ENCODE results near the gene CNTNAP2. TPM values are rescaled to one million over a fixed set of nuclear protein-coding genes. Genes with fewer than 3 reads are reported as not detected.

The CNTNAP2 gene
- total RNA-seq, 1 experiment from 2014 or later, result 64.5 TPM

DNA sequence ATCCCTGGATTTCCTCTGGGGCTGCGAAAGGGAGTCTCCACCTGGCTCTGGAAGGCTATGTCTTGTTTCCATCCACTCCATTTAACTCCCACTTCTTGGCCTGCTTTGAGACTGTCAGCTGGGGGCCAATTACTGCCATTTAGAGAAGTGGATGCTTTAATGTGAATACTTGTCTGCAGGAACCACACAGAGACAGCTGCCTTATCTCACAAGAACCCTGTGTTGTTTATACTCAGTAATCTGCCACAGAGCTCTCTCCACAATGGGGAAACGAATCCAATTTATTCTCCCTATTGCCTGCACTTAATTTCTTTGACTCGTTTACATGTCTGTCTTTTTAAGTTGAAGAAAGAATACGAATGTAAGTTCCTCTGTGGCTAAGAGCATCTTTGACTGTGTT is 1687.0 kb downstream of the CNTNAP2 start:
- H3K36me3 Mint-ChIP-seq (ENCODE audit: insufficient read depth in 1 of 3, low read depth in 3 of 3), result peaks cover 0 to 8% (median 1%) of the 10 kb centered on the region in 3 experiments; a peak in 3 of 7 replicates
- no peaks in the 10 kb centered on the region for H3K23me2 ChIP-seq (ENCODE audit: insufficient read length, low read depth, low read length, poor library complexity, severe bottlenecking)
- no peaks in the 10 kb centered on the region for H3K9me3 ChIP-seq (ENCODE audit: control insufficient read depth, low read depth, low read length)
- H3K27me3 ChIP-seq (ENCODE audit: insufficient read depth, low read length), result no peaks in the 10 kb centered on the region
- H3K4me3 Mint-ChIP-seq, result no peak overlapping the region
- no peak overlapping the region for H3K56ac ChIP-seq (ENCODE audit: insufficient read length, low read depth, low read length)
- no peak overlapping the region for H3K9ac ChIP-seq (ENCODE audit: extremely low read depth, insufficient read length, low read length)
- no peak overlapping the region for H2BK12ac ChIP-seq (ENCODE audit: insufficient read length, low read depth, low read length)
- no peak overlapping the region for H2BK5ac ChIP-seq (ENCODE audit: insufficient read length, low read length)
- no peak overlapping the region for H2BK20ac ChIP-seq (ENCODE audit: low read depth, low read length, poor library complexity, severe bottlenecking)
- no peak overlapping the region; a peak in 1 of 7 replicates for H3K27ac Mint-ChIP-seq
- no peak overlapping the region for H3K18ac ChIP-seq (ENCODE audit: insufficient read length, low read depth, low read length)
- no peak overlapping the region for H3K14ac ChIP-seq (ENCODE audit: insufficient read depth, low read length)
- H4K8ac ChIP-seq (replicated peaks; ENCODE audit: insufficient read length, low read depth, low read length), result no peak overlapping the region
- H3T11ph ChIP-seq (ENCODE audit: low read length), result no peak overlapping the region
- no peak overlapping the region for H2BK120ac ChIP-seq (ENCODE audit: low read depth, low read length, poor library complexity, severe bottlenecking)
- TF ChIP-seq, protein P1, sequence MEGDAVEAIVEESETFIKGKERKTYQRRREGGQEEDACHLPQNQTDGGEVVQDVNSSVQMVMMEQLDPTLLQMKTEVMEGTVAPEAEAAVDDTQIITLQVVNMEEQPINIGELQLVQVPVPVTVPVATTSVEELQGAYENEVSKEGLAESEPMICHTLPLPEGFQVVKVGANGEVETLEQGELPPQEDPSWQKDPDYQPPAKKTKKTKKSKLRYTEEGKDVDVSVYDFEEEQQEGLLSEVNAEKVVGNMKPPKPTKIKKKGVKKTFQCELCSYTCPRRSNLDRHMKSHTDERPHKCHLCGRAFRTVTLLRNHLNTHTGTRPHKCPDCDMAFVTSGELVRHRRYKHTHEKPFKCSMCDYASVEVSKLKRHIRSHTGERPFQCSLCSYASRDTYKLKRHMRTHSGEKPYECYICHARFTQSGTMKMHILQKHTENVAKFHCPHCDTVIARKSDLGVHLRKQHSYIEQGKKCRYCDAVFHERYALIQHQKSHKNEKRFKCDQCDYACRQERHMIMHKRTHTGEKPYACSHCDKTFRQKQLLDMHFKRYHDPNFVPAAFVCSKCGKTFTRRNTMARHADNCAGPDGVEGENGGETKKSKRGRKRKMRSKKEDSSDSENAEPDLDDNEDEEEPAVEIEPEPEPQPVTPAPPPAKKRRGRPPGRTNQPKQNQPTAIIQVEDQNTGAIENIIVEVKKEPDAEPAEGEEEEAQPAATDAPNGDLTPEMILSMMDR (conservative IDR thresholded peaks at IDR 0.05), result no peak
- H3K4ac ChIP-seq (ENCODE audit: low read depth, low read length), result no peak overlapping the region
- H3K4me1 Mint-ChIP-seq, result no peaks in the 10 kb centered on the region
- no peaks in the 10 kb centered on the region for H3K27me3 Mint-ChIP-seq (ENCODE audit: low read depth)
- H3K9me3 Mint-ChIP-seq, result peaks cover 0 to 12% of the 10 kb centered on the region in 2 experiments; a peak in 2 of 5 replicates
- no peak overlapping the region for H3K23ac ChIP-seq (ENCODE audit: insufficient read length, low read depth, low read length)
- no peaks in the 10 kb centered on the region for H3K79me1 ChIP-seq (ENCODE audit: insufficient read depth, low read depth, low read length, poor library complexity, severe bottlenecking)
- no peak overlapping the region for H2AFZ ChIP-seq (ENCODE audit: low read length)
- H3K79me2 ChIP-seq (ENCODE audit: insufficient read depth, low read length), result no peaks in the 10 kb centered on the region
- H2AK5ac ChIP-seq (ENCODE audit: insufficient read length, low read length), result no peak overlapping the region
- H2BK15ac ChIP-seq (ENCODE audit: low read depth, low read length), result no peak overlapping the region
- no peaks in the 10 kb centered on the region for H3K4me1 ChIP-seq (ENCODE audit: insufficient read depth, low read length)
- H3K27ac ChIP-seq (ENCODE audit: insufficient read length, low read depth, low read length), result no peak overlapping the region
- no peak overlapping the region for H3K4me2 ChIP-seq (ENCODE audit: insufficient read depth, insufficient read length, low read length)
- no peak overlapping the region for H4K91ac ChIP-seq (ENCODE audit: insufficient read length, low read depth, low read length)
- WGBS (ENCODE audit: extremely low coverage, insufficient read length, low lambda C conversion rate), result no CpG with 5 or more reads among the region's 4 CpGs
- H4K20me1 ChIP-seq (ENCODE audit: control insufficient read depth, insufficient read depth, insufficient read length), result no peaks in the 10 kb centered on the region
- no peak for DNase-seq
- no peak overlapping the region for H4K5ac ChIP-seq (ENCODE audit: insufficient read length, low read depth, low read length)
